GM19455 (cell line): ENCODE data around the gene NOP9.

Experiments
- ATAC-seq: cut with Tn5 transposase; IDR thresholded peaks from one replicate; pipeline ENCODE4 v1.9.1; 2021; ENCODE audit not compliant: unreplicated experiment

NOP9 gene

GRCh38 chr14:24280797-24281460, 18.7 kb upstream of the NOP9 start:
- ATAC-seq: no peak

GRCh38 chr14:24281636-24282035, 18.0 kb upstream of the NOP9 start:
- no peak for ATAC-seq

- ATAC-seq: no peak
Measured at GRCh38 chr14:24282736-24283135, 16.9 kb upstream of the NOP9 start.

GRCh38 chr14:24283796-24284460, 15.7 kb upstream of the NOP9 start:
- ATAC-seq: no peak

- no peak for ATAC-seq
Measured at GRCh38 chr14:24284501-24285035, 15.1 kb upstream of the NOP9 start.

GRCh38 chr14:24285351-24285750, 14.3 kb upstream of the NOP9 start:
- ATAC-seq: no peak

GRCh38 chr14:24286996-24287395, 12.7 kb upstream of the NOP9 start:
- ATAC-seq: no peak

- no peak for ATAC-seq
Measured at GRCh38 chr14:24289649-24290280, 9.9 kb upstream of the NOP9 start.

GRCh38 chr14:24290746-24291145, 8.9 kb upstream of the NOP9 start:
- ATAC-seq: no peak

- ATAC-seq: no peak
Measured at GRCh38 chr14:24291446-24292117, 8.1 kb upstream of the NOP9 start.

- ATAC-seq: no peak
Measured at GRCh38 chr14:24292118-24292807, 7.4 kb upstream of the NOP9 start.

GRCh38 chr14:24293525-24293924, 6.1 kb upstream of the NOP9 start:
- no peak for ATAC-seq

GRCh38 chr14:24296341-24297157, 3.1 kb upstream of the NOP9 start:
- ATAC-seq: no peak

GRCh38 chr14:24297190-24297964, 2.3 kb upstream of the NOP9 start:
- no peak for ATAC-seq

GRCh38 chr14:24298892-24299254, 777 bp upstream of the NOP9 start:
- ATAC-seq: no peak

- ATAC-seq: no peak
Measured at GRCh38 chr14:24300326-24300980, 803 bp downstream of the NOP9 start.

GRCh38 chr14:24304019-24304387, 4.4 kb downstream of the NOP9 start:
- ATAC-seq: no peak

GRCh38 chr14:24307156-24307574, 7.5 kb downstream of the NOP9 start:
- no peak for ATAC-seq
